ENCODE results near the gene WFDC1. TPM values are rescaled to one million over a fixed set of nuclear protein-coding genes. Genes with fewer than 3 reads are reported as not detected.

The WFDC1 gene
- total RNA-seq, 2 donors from 2014 or later: 60.9 to 80.8 TPM

DNA sequence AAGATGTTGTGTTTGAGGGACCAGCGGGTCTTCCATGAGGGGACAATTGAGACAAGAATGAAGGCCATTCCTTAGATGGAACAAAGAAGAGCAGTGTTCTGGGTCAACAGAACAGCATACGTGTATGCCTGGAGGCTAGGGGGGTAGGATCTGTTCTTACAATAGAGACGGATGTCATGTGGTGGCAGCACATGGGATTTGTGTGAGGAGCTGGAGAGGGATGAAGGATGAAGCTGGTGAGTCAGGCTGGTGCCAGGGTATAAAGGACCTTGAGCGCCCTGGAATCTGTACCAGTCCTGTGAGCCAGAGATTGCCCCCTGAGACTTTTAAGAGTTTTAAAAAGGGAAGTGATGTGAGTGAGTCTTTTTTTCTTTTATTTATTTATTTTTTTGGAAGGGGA is 22.8 kb upstream of the WFDC1 start:
- no peak for DNase-seq (ENCODE audit: low spot score)
- TF ChIP-seq, protein P1, sequence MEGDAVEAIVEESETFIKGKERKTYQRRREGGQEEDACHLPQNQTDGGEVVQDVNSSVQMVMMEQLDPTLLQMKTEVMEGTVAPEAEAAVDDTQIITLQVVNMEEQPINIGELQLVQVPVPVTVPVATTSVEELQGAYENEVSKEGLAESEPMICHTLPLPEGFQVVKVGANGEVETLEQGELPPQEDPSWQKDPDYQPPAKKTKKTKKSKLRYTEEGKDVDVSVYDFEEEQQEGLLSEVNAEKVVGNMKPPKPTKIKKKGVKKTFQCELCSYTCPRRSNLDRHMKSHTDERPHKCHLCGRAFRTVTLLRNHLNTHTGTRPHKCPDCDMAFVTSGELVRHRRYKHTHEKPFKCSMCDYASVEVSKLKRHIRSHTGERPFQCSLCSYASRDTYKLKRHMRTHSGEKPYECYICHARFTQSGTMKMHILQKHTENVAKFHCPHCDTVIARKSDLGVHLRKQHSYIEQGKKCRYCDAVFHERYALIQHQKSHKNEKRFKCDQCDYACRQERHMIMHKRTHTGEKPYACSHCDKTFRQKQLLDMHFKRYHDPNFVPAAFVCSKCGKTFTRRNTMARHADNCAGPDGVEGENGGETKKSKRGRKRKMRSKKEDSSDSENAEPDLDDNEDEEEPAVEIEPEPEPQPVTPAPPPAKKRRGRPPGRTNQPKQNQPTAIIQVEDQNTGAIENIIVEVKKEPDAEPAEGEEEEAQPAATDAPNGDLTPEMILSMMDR (IDR thresholded peaks at IDR 0.05): no peak
- TF ChIP-seq POLR2A (IDR thresholded peaks at IDR 0.05) (no peak), POLR2AphosphoS5 (IDR thresholded peaks at IDR 0.05) (no peak)
- Histone ChIP-seq H3K27me3 (replicated peaks; ENCODE audit: insufficient read depth) (no peaks in the 10 kb centered on the region), H3K9me3 (no peaks in the 10 kb centered on the region), H3K27ac (no peak overlapping the region), H3K4me3 (no peak overlapping the region), H3K4me1 (replicated peaks) (no peaks in the 10 kb centered on the region), H3K36me3 (no peaks in the 10 kb centered on the region)
- WGBS: 67% methylated on average over 4 of the region's 4 CpGs
- intact Hi-C loops (cut with DNase I): no loop called here

DNA sequence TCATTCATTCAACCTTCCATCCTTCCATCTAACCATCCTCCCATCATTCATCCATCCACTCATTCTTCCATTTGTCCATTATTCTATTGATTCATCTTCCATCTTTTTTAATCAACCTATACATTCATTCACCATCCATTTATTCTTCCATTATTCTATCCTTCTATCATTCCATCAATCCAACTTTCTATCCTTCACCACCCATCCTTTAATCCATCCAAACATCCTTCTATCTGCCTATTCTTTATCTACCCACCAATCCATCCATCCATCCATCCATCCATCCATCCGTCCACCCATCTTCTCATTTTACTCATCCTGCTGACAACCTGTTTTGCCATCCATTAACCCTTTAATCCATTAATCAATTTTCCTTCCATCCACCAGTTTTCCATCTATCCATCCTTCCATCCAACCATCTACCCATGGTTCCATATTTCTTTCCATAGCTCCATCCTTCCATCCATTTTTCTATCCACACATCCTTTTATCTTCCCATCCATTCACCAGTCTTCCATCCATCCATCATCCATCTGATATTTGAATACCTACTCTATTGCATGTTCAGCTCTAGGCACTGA is 21.8 kb upstream of the WFDC1 start:
- no peaks in the 10 kb centered on the region for H3K4me1 ChIP-seq (replicated peaks)
- no peak for DNase-seq (ENCODE audit: low spot score)
- H3K27me3 ChIP-seq (replicated peaks; ENCODE audit: insufficient read depth): no peaks in the 10 kb centered on the region
- H3K27ac ChIP-seq: no peak overlapping the region
- H3K9me3 ChIP-seq: no peaks in the 10 kb centered on the region
- intact Hi-C loops (cut with DNase I): no loop called here
- TF ChIP-seq POLR2A (IDR thresholded peaks at IDR 0.05) (no peak), POLR2AphosphoS5 (IDR thresholded peaks at IDR 0.05) (no peak)
- TF ChIP-seq, protein P1 (IDR thresholded peaks at IDR 0.05): no peak
- no peak overlapping the region for H3K4me3 ChIP-seq
- WGBS: 94% methylated on average over 1 of the region's 1 CpG
- no peaks in the 10 kb centered on the region for H3K36me3 ChIP-seq

DNA sequence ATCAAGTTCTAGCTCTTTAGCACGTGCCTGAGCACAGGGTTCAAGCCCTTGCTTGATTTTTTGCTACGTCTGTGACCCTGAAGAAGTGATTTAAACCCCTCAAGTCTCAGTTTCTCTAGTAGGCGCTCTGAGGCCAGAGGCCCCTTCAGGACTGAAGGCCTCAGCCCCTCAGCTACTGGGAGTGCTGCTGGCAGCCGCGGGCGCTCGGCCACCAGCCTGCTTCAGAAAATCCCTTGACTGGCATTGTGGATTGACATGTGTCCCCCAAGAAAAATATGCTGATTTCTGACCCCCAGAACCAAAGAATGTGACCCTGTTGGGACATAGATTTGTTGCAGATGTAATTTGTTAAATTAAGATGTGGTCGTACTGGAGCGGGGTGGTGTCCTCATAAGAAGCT is 20.2 kb upstream of the WFDC1 start:
- WGBS: 97% methylated on average over 9 of the region's 9 CpGs
- intact Hi-C loops (cut with DNase I): no loop called here
- Histone ChIP-seq H3K27ac (no peak overlapping the region), H3K4me3 (no peak overlapping the region), H3K36me3 (no peaks in the 10 kb centered on the region), H3K4me1 (replicated peaks) (no peaks in the 10 kb centered on the region), H3K27me3 (replicated peaks; ENCODE audit: insufficient read depth) (no peaks in the 10 kb centered on the region), H3K9me3 (no peaks in the 10 kb centered on the region)
- TF ChIP-seq, protein P1 (IDR thresholded peaks at IDR 0.05): no peak
- no peak for TF ChIP-seq POLR2A (IDR thresholded peaks at IDR 0.05)
- no peak for TF ChIP-seq POLR2AphosphoS5 (IDR thresholded peaks at IDR 0.05)
- DNase-seq (ENCODE audit: low spot score): no peak

DNA sequence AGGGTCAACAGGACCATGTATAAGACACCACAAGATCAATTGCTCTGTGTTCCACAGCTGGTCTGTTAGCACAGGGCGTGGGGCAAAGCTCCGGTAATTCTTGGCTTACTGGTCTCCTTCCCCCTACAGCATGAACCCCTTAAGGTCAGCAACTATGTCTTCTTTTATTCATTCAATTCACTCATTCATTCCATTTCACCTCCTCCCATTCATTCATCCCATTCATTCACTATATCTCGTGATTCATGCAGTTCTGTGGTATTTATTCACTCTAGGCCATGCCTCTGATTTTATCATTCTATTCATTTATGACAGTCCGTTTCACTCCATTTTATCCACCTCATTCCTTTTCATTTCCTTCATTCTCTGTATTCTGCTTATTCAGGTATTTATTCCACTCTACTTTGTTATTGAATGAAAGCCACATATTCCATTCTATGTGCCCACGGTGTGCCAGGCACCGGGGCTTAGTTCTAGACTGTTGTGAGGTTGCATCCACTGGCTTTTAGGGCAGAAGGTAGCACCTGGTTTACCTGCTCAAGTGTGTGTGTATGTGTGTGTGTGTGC is 19.0 kb upstream of the WFDC1 start:
- no peak overlapping the region for H3K4me3 ChIP-seq
- H3K27ac ChIP-seq: no peak overlapping the region
- no peak for DNase-seq (ENCODE audit: low spot score)
- TF ChIP-seq, protein P1 (IDR thresholded peaks at IDR 0.05): no peak
- TF ChIP-seq POLR2AphosphoS5 (IDR thresholded peaks at IDR 0.05) (no peak), POLR2A (IDR thresholded peaks at IDR 0.05) (no peak)
- no peaks in the 10 kb centered on the region for H3K4me1 ChIP-seq (replicated peaks)
- 83% methylated on average over 6 of the region's 6 CpGs for WGBS
- H3K9me3 ChIP-seq: no peaks in the 10 kb centered on the region
- no peaks in the 10 kb centered on the region for H3K27me3 ChIP-seq (replicated peaks; ENCODE audit: insufficient read depth)
- no peaks in the 10 kb centered on the region for H3K36me3 ChIP-seq
- intact Hi-C loops (cut with DNase I): loop anchor here (2.0 to 5.0 kb wide), 2 partner anchors 37 to 207 kb away; no protein-coding TSS in a partner anchor
